Raji (cell line): ENCODE data around the gene EGFLAM.

Experiments
- POLR2A ChIP-seq: IDR thresholded peaks from 2 replicates; pipeline ENCODE4 v1.6.1; 2011; ENCODE audit warnings: low read depth, low read length, control low read depth; ENCODE audit not compliant: insufficient read depth

Gene EGFLAM

DNA sequence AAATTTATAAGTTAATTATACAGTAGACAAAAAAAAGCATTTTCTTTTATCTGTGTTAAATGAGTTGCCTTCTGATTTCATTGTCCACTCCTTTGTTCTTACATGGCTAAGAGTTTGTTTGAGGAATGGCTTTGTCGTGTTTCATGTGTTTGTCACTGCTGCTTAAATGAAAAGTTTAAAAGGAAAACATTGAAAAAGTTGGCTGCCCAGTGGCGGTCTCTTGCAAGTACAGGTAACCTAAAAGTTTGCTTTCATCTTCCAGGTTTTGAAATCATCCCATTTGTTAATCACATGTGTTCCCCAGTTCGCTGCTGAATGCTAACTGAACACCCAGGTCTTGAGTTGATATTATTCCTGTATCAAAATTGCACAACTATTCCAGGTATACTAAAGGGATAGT lies 33.9 kb downstream of the EGFLAM start:
- no peak for TF ChIP-seq POLR2A

DNA sequence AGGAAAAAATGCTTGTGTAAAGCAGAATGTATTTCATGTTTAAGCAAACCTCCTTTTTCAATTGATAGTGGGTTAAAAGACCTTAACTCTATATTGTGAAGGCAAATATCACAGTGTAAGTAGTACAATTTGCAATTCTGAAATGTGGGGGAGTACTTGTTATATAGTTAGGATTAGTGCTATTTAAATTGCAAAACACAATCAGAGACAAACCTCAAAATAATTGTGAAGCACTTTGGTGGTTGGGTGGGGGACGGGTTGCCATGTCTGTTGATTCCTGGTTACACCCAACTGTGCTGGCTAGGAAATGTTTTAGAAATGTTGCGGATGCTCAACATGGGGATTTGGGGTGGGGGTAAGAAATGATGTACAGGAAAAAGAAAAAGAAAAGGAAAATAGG lies 37.4 kb downstream of the EGFLAM start:
- TF ChIP-seq POLR2A, result no peak

- no peak for TF ChIP-seq POLR2A
Observed at GRCh38 chr5:38297830-38298608, 39.7 kb downstream of the EGFLAM start.

DNA sequence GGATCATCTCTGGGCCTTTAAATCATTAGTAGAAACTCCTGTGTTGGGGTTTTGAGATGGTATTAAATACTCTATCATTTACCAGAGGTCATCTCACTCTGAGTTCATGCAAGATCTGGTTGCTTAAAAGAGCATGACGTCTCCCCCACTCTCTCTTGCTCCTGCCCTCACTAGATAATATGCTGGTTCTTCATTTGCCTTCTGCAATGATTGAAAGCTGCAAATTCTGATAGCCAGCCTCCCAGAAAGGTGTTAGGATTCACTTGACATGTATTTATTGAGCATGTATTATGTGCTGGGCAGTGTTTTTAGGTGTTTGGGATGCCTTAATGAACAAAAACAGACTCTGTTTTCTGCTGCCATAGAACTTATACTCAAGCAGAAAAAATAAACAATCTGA lies 41.2 kb downstream of the EGFLAM start:
- no peak for TF ChIP-seq POLR2A

DNA sequence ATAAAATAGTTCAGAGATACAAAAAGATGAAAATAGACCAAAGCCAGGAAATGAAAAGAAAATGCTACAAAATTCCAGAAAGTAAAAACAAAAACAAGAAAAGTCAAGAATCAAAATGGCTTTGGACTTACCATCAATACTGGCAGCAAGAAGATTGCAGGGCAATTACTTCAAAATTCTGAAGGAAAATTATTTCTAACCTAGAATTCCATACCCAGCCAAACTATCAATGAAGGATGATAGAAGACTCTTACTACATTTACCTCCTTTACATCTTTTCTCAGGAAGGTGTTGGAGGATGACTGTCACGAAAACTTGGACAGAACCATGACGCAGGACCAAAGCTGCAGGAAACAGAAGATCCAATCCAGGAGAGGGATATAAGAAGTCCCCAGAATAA lies 46.8 kb downstream of the EGFLAM start:
- TF ChIP-seq POLR2A, result no peak

DNA sequence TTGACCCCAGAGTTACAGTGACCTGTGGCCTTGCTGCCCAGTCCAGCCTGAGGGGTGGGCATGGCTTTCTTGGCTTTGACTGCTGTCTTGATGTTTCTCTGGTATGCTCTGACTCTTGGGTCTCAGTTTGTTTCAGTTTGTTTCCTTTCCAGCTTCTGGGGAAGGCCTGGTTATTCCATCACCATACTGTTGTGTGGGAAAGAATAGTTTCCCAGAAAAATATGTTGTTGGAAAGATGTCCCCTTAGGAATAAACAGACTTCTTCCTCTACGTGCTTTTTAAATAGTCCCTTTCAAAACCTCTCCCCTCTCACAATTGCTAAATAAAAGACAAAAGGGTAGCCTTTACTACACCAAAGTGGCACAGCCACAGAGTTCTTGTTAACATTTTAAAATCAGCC lies 49.5 kb downstream of the EGFLAM start:
- no peak for TF ChIP-seq POLR2A

GRCh38 chr5:38316544-38317224 lies 58.3 kb downstream of the EGFLAM start:
- TF ChIP-seq POLR2A, result no peak

GRCh38 chr5:38317868-38318267 lies 59.5 kb downstream of the EGFLAM start:
- no peak for TF ChIP-seq POLR2A

GRCh38 chr5:38319491-38319890 lies 61.1 kb downstream of the EGFLAM start:
- no peak for TF ChIP-seq POLR2A

GRCh38 chr5:38321978-38322377 lies 63.6 kb downstream of the EGFLAM start:
- no peak for TF ChIP-seq POLR2A

DNA sequence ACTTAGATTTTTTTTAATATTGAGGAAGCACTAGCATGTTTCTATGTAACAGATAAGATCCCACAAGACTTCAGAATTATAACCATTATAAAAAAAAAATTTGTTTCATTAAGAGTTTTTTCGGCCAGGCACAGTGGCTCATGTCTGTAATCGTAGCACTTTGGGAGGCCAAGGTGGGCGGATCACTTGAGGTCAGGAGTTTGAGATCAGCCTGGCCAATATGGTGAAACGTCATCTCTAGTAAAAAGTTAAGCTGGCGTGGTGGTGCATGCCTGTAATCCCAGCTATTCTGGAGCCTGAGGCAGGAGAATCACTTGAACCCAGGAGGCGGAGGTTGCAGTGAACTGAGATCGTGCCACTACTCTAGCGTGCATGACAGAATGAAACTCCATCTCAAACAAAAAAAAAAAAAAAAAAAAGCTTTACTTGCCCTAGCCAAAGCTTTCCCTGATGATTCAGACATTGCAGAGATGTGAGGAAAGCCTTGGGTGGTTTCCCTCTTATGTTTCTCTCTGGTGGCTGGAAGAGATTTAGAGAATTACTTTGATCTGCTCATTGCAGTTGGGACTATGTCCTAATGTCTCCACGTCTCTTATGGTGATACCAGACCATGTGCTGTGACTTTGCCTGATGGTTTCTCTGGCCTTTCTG lies 65.4 kb downstream of the EGFLAM start:
- no peak for TF ChIP-seq POLR2A

DNA sequence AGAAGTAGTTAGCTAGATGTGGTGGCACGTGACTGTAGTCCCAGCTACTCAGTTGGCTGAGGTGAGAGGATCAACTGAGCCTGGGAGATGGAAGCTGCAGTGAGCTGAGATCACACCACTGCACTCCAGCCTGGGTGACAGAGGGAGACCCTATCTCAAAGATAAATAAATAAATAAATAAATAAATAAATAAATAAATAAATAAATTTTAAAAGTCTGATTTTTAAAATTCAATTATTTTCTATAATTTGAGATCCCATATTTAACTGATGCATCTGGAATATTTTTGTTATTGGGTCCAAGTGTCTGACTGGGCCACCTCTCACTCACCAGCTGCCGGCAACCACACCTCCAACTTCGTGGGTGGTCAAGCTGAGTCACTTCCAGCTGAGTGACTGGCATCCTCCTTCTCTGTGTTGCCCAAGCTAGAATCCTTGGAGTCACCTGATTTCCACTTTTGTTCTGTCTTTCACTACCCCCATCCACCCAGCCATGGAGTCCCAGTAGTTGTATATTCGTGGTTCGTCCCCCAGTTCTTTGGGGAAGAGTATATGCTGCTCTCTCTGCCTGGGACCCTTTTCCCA lies 70.9 kb downstream of the EGFLAM start:
- no peak for TF ChIP-seq POLR2A

GRCh38 chr5:38330207-38330606 lies 71.8 kb downstream of the EGFLAM start:
- no peak for TF ChIP-seq POLR2A

GRCh38 chr5:38331831-38332230 lies 73.5 kb downstream of the EGFLAM start:
- no peak for TF ChIP-seq POLR2A

DNA sequence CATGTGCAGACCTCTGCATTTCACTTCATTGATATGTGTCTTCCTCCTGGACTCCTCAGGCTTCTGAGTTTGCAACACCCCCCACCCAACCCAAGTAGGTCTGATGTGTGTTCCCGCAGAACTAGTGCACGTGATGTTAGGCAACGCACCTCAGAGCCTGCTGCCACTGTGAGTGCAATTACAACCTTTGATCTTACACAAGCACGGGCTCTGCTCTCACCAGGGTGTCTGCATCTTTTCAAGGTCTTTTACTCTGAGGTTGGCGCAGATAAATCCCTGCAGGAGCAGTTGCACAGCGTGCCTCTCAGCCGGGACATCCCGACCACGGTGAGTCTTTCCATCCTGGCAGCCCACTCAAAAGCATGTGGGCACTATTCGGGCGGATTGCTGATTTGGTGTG lies 80.1 kb downstream of the EGFLAM start:
- TF ChIP-seq POLR2A, result no peak

- TF ChIP-seq POLR2A, result no peak
Observed at GRCh38 chr5:38339446-38339845, 81.1 kb downstream of the EGFLAM start.
